ENCODE data around the gene DDX39A. TPM values are rescaled to one million over a fixed set of nuclear protein-coding genes. Genes with fewer than 3 reads are reported as not detected.

Gene DDX39A
- total and polyA plus RNA-seq, 2 of the 13 experiments (the other 11 are each of a cell fraction or from before 2014, with no cell fraction given) = 34.6 to 90.4 TPM

DNA sequence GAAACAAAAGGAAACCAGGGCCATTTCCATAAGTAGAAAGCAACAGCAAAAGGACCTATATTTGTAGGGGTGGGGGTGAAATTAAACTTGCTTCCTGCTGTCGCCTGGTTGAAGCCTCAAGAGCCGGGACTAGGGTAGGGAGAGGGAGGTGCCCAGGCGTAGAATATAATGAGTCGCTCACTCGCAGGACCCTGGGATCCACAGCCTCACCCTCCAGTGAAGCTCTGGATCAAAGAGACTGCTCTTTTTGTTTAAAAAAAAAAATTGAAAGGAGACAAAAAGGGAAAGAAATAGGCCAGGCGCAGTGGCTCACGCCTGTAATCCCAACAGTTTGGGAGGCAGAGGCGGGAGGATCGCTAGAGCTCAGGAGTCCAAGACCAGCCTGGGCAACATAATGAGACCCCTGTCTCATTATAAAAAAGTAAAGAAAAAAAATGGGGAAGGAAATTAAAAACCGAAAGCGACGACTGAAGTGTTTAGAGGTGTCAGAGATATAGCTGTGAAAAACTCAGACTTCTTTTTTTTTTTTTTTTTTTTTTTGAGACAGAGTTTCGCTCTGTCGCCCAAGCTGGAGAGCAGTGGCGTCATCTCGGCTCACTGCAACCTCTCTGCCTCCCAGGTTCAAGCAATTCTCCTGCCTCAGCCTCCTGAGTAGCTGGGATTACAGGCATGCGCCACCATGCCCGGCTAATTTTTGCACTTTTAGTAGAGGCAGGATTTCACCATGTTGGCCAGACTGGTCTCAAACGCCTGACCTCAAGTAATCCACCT lies 48.8 kb downstream of the DDX39A start:
- Histone ChIP-seq H3K4me3 (replicated peaks in 1 of 3; ENCODE audit: insufficient read depth in 1 of 3, low read depth in 2 of 3, low read length in 3 of 3) (no peak overlapping the region), H3K27ac (ENCODE audit: extremely low read length, insufficient read depth, low read length) (no peak overlapping the region), H3K9ac (ENCODE audit: insufficient read depth, low read depth, low read length) (no peak overlapping the region), H3K9me3 (ENCODE audit: low read length) (no peaks in the 10 kb centered on the region), H3K27me3 (ENCODE audit: control insufficient read depth in 1 of 2, insufficient read depth in 2 of 2, low read length in 2 of 2) (peaks cover 2 to 15% of the 10 kb centered on the region in 2 experiments; a peak in 4 of 5 replicates), H2AFZ (ENCODE audit: low read length) (no peak overlapping the region), H3K36me3 (replicated peaks in 1 of 2; ENCODE audit: control insufficient read depth in 1 of 2, insufficient read depth in 2 of 2, low read length in 2 of 2) (no peaks in the 10 kb centered on the region), H4K20me1 (ENCODE audit: insufficient read depth, low read length) (no peaks in the 10 kb centered on the region), H3K4me2 (ENCODE audit: low read depth, low read length) (0 out of 2 replicates have a peak overlapping the region, but pooled peaks have one; percentile 8), H3K79me2 (ENCODE audit: insufficient read depth, low read length) (no peaks in the 10 kb centered on the region), H3K4me1 (ENCODE audit: insufficient read depth, low read length) (peaks cover 21% of the 10 kb centered on the region)
- no peak for DNase-seq (ENCODE audit: low spot score)
- POLR2A ChIA-PET = no interaction called here
- BruUV-seq (replicated peaks) = no TSS peak
- FAIRE-seq = no peak
- CTCF ChIA-PET (ENCODE audit: low intra/inter-chr PET ratio, low total read pairs) = no interaction called here
- 42% methylated on average over 19 of the region's 19 CpGs for WGBS (ENCODE audit: low lambda C conversion rate)
- intact Hi-C loops (cut with micrococcal nuclease; ENCODE audit: unreplicated experiment) (no loop called here), in situ Hi-C loops (cut with HindIII; ENCODE audit: extremely low pct_ligation_motif_present, low pct_unique_long_range_greater_than_20kb) (no loop called here)
- ATAC-seq = no peak
- no peak for TF ChIP-seq NRL (CRISPR knock-in tag; IDR thresholded peaks at IDR 0.05; ENCODE audit: borderline replicate concordance)
- TF ChIP-seq BRD4 (CRISPR knock-in tag; IDR thresholded peaks at IDR 0.05) = no peak
- TF ChIP-seq ZNF180 (CRISPR knock-in tag; IDR thresholded peaks at IDR 0.05; ENCODE audit: borderline replicate concordance, low read depth) = no peak
- TF ChIP-seq, protein P1, sequence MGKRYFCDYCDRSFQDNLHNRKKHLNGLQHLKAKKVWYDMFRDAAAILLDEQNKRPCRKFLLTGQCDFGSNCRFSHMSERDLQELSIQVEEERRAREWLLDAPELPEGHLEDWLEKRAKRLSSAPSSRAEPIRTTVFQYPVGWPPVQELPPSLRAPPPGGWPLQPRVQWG (CRISPR knock-in tag; IDR thresholded peaks at IDR 0.05; ENCODE audit: borderline replicate concordance, low read depth) = no peak
- TF ChIP-seq, protein P2, sequence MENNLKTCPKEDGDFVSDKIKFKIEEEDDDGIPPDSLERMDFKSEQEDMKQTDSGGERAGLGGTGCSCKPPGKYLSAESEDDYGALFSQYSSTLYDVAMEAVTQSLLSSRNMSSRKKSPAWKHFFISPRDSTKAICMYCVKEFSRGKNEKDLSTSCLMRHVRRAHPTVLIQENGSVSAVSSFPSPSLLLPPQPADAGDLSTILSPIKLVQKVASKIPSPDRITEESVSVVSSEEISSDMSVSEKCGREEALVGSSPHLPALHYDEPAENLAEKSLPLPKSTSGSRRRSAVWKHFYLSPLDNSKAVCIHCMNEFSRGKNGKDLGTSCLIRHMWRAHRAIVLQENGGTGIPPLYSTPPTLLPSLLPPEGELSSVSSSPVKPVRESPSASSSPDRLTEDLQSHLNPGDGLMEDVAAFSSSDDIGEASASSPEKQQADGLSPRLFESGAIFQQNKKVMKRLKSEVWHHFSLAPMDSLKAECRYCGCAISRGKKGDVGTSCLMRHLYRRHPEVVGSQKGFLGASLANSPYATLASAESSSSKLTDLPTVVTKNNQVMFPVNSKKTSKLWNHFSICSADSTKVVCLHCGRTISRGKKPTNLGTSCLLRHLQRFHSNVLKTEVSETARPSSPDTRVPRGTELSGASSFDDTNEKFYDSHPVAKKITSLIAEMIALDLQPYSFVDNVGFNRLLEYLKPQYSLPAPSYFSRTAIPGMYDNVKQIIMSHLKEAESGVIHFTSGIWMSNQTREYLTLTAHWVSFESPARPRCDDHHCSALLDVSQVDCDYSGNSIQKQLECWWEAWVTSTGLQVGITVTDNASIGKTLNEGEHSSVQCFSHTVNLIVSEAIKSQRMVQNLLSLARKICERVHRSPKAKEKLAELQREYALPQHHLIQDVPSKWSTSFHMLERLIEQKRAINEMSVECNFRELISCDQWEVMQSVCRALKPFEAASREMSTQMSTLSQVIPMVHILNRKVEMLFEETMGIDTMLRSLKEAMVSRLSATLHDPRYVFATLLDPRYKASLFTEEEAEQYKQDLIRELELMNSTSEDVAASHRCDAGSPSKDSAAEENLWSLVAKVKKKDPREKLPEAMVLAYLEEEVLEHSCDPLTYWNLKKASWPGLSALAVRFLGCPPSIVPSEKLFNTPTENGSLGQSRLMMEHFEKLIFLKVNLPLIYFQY (CRISPR knock-in tag; IDR thresholded peaks at IDR 0.05; ENCODE audit: borderline replicate concordance) = no peak
- no peak for TF ChIP-seq CHD2 (IDR thresholded peaks at IDR 0.05; ENCODE audit: low read depth, low read length)
- TF ChIP-seq, protein P3, sequence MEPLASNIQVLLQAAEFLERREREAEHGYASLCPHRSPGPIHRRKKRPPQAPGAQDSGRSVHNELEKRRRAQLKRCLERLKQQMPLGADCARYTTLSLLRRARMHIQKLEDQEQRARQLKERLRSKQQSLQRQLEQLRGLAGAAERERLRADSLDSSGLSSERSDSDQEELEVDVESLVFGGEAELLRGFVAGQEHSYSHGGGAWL (CRISPR knock-in tag; IDR thresholded peaks at IDR 0.05) = no peak
- TF ChIP-seq ATRX (CRISPR knock-in tag; IDR thresholded peaks at IDR 0.05; ENCODE audit: borderline replicate concordance) = no peak
- TF ChIP-seq ZNF790 (CRISPR knock-in tag; IDR thresholded peaks at IDR 0.05; ENCODE audit: borderline replicate concordance) = no peak
- TF ChIP-seq, protein P4, sequence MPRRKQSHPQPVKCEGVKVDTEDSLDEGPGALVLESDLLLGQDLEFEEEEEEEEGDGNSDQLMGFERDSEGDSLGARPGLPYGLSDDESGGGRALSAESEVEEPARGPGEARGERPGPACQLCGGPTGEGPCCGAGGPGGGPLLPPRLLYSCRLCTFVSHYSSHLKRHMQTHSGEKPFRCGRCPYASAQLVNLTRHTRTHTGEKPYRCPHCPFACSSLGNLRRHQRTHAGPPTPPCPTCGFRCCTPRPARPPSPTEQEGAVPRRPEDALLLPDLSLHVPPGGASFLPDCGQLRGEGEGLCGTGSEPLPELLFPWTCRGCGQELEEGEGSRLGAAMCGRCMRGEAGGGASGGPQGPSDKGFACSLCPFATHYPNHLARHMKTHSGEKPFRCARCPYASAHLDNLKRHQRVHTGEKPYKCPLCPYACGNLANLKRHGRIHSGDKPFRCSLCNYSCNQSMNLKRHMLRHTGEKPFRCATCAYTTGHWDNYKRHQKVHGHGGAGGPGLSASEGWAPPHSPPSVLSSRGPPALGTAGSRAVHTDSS (CRISPR knock-in tag; conservative IDR thresholded peaks at IDR 0.05) = no peak
- TF ChIP-seq, protein P5, sequence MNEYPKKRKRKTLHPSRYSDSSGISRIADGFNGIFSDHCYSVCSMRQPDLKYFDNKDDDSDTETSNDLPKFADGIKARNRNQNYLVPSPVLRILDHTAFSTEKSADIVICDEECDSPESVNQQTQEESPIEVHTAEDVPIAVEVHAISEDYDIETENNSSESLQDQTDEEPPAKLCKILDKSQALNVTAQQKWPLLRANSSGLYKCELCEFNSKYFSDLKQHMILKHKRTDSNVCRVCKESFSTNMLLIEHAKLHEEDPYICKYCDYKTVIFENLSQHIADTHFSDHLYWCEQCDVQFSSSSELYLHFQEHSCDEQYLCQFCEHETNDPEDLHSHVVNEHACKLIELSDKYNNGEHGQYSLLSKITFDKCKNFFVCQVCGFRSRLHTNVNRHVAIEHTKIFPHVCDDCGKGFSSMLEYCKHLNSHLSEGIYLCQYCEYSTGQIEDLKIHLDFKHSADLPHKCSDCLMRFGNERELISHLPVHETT (CRISPR knock-in tag; conservative IDR thresholded peaks at IDR 0.05) = no peak
- TF ChIP-seq ZFY (CRISPR knock-in tag; IDR thresholded peaks at IDR 0.05) = no peak
- TF ChIP-seq, protein P6, sequence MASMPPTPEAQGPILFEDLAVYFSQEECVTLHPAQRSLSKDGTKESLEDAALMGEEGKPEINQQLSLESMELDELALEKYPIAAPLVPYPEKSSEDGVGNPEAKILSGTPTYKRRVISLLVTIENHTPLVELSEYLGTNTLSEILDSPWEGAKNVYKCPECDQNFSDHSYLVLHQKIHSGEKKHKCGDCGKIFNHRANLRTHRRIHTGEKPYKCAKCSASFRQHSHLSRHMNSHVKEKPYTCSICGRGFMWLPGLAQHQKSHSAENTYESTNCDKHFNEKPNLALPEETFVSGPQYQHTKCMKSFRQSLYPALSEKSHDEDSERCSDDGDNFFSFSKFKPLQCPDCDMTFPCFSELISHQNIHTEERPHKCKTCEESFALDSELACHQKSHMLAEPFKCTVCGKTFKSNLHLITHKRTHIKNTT (CRISPR knock-in tag; IDR thresholded peaks at IDR 0.05) = no peak
- no peak for TF ChIP-seq ZFP82 (CRISPR knock-in tag; IDR thresholded peaks at IDR 0.05; ENCODE audit: borderline replicate concordance)
- TF ChIP-seq FOSL2 (CRISPR knock-in tag; IDR thresholded peaks at IDR 0.05) = no peak
